Smooth muscle cell (in vitro differentiated cells): Measurements from ENCODE around the gene KCNIP3. TPM values are rescaled to one million over a fixed set of nuclear protein-coding genes. Genes with fewer than 3 reads are reported as not detected.
A peak's percentile ranks its signal among the peaks of the same experiment; 100 is the strongest.
"Not testable (repeated sequence)": the region's sequence is repeated elsewhere in the genome, so short reads cannot be mapped to it uniquely, and the experiment has no call there.

Experiments
- DNase-seq: peaks from one replicate; lab custom pipeline; 2025; ENCODE audit not compliant: unreplicated experiment; lab: John Stamatoyannopoulos, UW
- H2AFZ ChIP-seq: fragments of 200-600 bp; sonication (generic); 2 replicates; pipeline ENCODE4 v1.6.0; 2016; ENCODE audit warnings: antibody characterized with exemption, low read depth, mild to moderate bottlenecking
- H3F3A ChIP-seq: fragments of 200-600 bp; sonication (generic); 2 replicates; pipeline ENCODE4 v1.6.0; 2017; ENCODE audit warnings: antibody characterized with exemption, low read depth
- H3K27ac ChIP-seq: fragments of 200-600 bp; sonication (generic); 2 replicates; pipeline ENCODE4 v1.5.1; 2016; ENCODE audit warnings: low read depth, mild to moderate bottlenecking
- H3K27me3 ChIP-seq: fragments of 200-600 bp; sonication (generic); 2 replicates; pipeline ENCODE4 v1.6.1; 2016; ENCODE audit warnings: low read depth, mild to moderate bottlenecking
- H3K36me3 ChIP-seq: fragments of 200-600 bp; sonication (generic); 2 replicates; pipeline ENCODE4 v1.5.1; 2016; ENCODE audit warnings: low read depth
- H3K4me1 ChIP-seq: fragments of 200-600 bp; sonication (generic); 2 replicates; pipeline ENCODE4 v1.5.1; 2016; ENCODE audit warnings: low read depth
- H3K4me2 ChIP-seq: fragments of 200-600 bp; sonication (generic); 2 replicates; pipeline ENCODE4 v1.6.0; 2016; ENCODE audit warnings: mild to moderate bottlenecking
- H3K4me3 ChIP-seq: fragments of 200-600 bp; sonication (generic); 2 replicates; pipeline ENCODE4 v1.5.1; 2016; ENCODE audit warnings: mild to moderate bottlenecking
- H3K79me2 ChIP-seq: fragments of 200-600 bp; sonication (generic); 2 replicates; pipeline ENCODE4 v1.6.0; 2016; ENCODE audit warnings: low read depth, mild to moderate bottlenecking
- H3K9ac ChIP-seq: fragments of 200-600 bp; sonication (generic); 2 replicates; pipeline ENCODE4 v1.6.0; 2016; ENCODE audit warnings: low read depth
- H3K9me3 ChIP-seq: fragments of 200-600 bp; sonication (generic); replicated peaks from 2 replicates; pipeline ENCODE4 v1.5.1; 2016; ENCODE audit warnings: low read depth
- H4K20me1 ChIP-seq: fragments of 200-600 bp; sonication (generic); 2 replicates; pipeline ENCODE4 v1.6.0; 2016; ENCODE audit warnings: low read depth
- CTCF ChIP-seq: fragments of 200-600 bp; sonication (generic); IDR thresholded peaks from 2 replicates; pipeline ENCODE4 v1.5.1; 2017; ENCODE audit warnings: borderline replicate concordance, mild to moderate bottlenecking, antibody characterized with exemption; ENCODE audit not compliant: insufficient read depth, poor library complexity, severe bottlenecking
- WGBS: methylation state at CpG from one replicate; pipeline ENCODE4 v1.1.7; 2016; ENCODE audit warnings: low lambda C conversion rate; 5-methylcytosine and 5-hydroxymethylcytosine counted together
- polyA plus RNA-seq: library from polyadenylated mRNA; unstranded; fragments of >200 nt; fragmentation: Nextera tagmentation; extraction: Ambion mirVana; gene quantifications from 2 replicates; pipeline ENCODE4 v1.2.1, GENCODE V29; 2016
- total RNA-seq: library from RNA; depleted of rRNA; stranded (reverse); fragments of >200 nt; gene quantifications from 2 replicates; pipeline ENCODE4 v1.2.3, GENCODE V29; 2014

The KCNIP3 gene
- total and polyA plus RNA-seq, 2 experiments from 2014 or later = 1.1 to 7.6 TPM

- not testable (repeated sequence) for H3K36me3 ChIP-seq, H3K9ac ChIP-seq, H3K79me2 ChIP-seq, H3K27ac ChIP-seq, H2AFZ ChIP-seq, DNase-seq, H4K20me1 ChIP-seq, H3K4me3 ChIP-seq, H3K27me3 ChIP-seq, H3K4me1 ChIP-seq, H3K9me3 ChIP-seq, H3F3A ChIP-seq, H3K4me2 ChIP-seq
- WGBS = 88% methylated on average over 5 of the region's 5 CpGs
These were observed 114.1 kb downstream of the KCNIP3 start for GRCh38 chr2:95411239-95411638.

- H3K4me1 ChIP-seq = not testable (repeated sequence)
These were observed 117.0 kb downstream of the KCNIP3 start for GRCh38 chr2:95414015-95414594.

GRCh38 chr2:95415138-95415537 lies 118.0 kb downstream of the KCNIP3 start:
- not testable (repeated sequence) for DNase-seq, H3K36me3 ChIP-seq, H3F3A ChIP-seq, H3K4me2 ChIP-seq, H3K79me2 ChIP-seq, H3K27me3 ChIP-seq, H3K9me3 ChIP-seq, H3K4me3 ChIP-seq, H2AFZ ChIP-seq, H3K4me1 ChIP-seq, H3K9ac ChIP-seq, H3K27ac ChIP-seq, H4K20me1 ChIP-seq
- WGBS = 91% methylated on average over 3 of the region's 3 CpGs

More at GRCh38 chr2:95414015-95414594, 117.0 kb downstream of the KCNIP3 start:
- not testable (repeated sequence) for H3K27ac ChIP-seq, H3K79me2 ChIP-seq, H3K9ac ChIP-seq, H3K9me3 ChIP-seq, H3K4me2 ChIP-seq, H4K20me1 ChIP-seq, H3K36me3 ChIP-seq, H2AFZ ChIP-seq, H3F3A ChIP-seq, H3K4me3 ChIP-seq, DNase-seq, H3K27me3 ChIP-seq
- 57% methylated on average over 7 of the region's 9 CpGs for WGBS
- TF ChIP-seq CTCF = peak; percentile 71

- H3K27me3 ChIP-seq, H3K4me1 ChIP-seq, H3F3A ChIP-seq, H3K9me3 ChIP-seq, H3K79me2 ChIP-seq, H3K4me3 ChIP-seq, H3K36me3 ChIP-seq, H3K4me2 ChIP-seq, H2AFZ ChIP-seq, H4K20me1 ChIP-seq, DNase-seq, H3K9ac ChIP-seq, H3K27ac ChIP-seq: not testable (repeated sequence)
- 93% methylated on average over 16 of the region's 16 CpGs for WGBS
These were observed 118.4 kb downstream of the KCNIP3 start for GRCh38 chr2:95415561-95415960.

GRCh38 chr2:95427196-95427867 lies 130.2 kb downstream of the KCNIP3 start:
- not testable (repeated sequence) for H3K27ac ChIP-seq, H3K4me1 ChIP-seq, H3K36me3 ChIP-seq, H3K79me2 ChIP-seq, H3F3A ChIP-seq, H3K4me3 ChIP-seq, DNase-seq, H3K27me3 ChIP-seq, H3K9ac ChIP-seq, H4K20me1 ChIP-seq, H2AFZ ChIP-seq, H3K4me2 ChIP-seq, H3K9me3 ChIP-seq
- 73% methylated on average over 13 of the region's 30 CpGs for WGBS

- no CpG with 5 or more reads among the region's 8 CpGs for WGBS
- H3K27ac ChIP-seq, H4K20me1 ChIP-seq, H3F3A ChIP-seq, H3K27me3 ChIP-seq, H2AFZ ChIP-seq, H3K4me2 ChIP-seq, H3K79me2 ChIP-seq, H3K36me3 ChIP-seq, H3K4me3 ChIP-seq, H3K9me3 ChIP-seq, H3K9ac ChIP-seq, DNase-seq, H3K4me1 ChIP-seq: not testable (repeated sequence)
These were observed 132.8 kb downstream of the KCNIP3 start for GRCh38 chr2:95429748-95430467.

- 44% methylated on average over 1 of the region's 4 CpGs for WGBS
- not testable (repeated sequence) for H3K27ac ChIP-seq
These were observed 136.2 kb downstream of the KCNIP3 start for GRCh38 chr2:95433373-95433772.

More at GRCh38 chr2:95433373-95433772, 136.2 kb downstream of the KCNIP3 start:
- H3F3A ChIP-seq, H3K27me3 ChIP-seq, H3K36me3 ChIP-seq, H2AFZ ChIP-seq, H3K9ac ChIP-seq, H3K4me3 ChIP-seq, H3K9me3 ChIP-seq, H3K4me1 ChIP-seq, H3K4me2 ChIP-seq, H3K79me2 ChIP-seq, DNase-seq, H4K20me1 ChIP-seq: not testable (repeated sequence)
